NOMO-1 (cell line): ENCODE measurements around the gene PALM3.

Experiments
- DNase-seq, 2 experiments: peaks; one replicate each; lab custom pipeline; 2025; ENCODE audit not compliant: unreplicated experiment in 2 of 2; lab: John Stamatoyannopoulos, UW

The PALM3 gene

GRCh38 chr19:14061751-14062557 is at the start of gene PALM3:
TSS of gene PALM3 (minus strand) at chr19:14062076. CDS start at chr19:14061980, 96 bp downstream.
- no peak for DNase-seq

- no peak for DNase-seq
These were observed 49.6 kb upstream of the PALM3 start for GRCh38 chr19:14111486-14111885.

GRCh38 chr19:14110650-14111049 is 48.8 kb upstream of the PALM3 start:
- no peak for DNase-seq

DNA sequence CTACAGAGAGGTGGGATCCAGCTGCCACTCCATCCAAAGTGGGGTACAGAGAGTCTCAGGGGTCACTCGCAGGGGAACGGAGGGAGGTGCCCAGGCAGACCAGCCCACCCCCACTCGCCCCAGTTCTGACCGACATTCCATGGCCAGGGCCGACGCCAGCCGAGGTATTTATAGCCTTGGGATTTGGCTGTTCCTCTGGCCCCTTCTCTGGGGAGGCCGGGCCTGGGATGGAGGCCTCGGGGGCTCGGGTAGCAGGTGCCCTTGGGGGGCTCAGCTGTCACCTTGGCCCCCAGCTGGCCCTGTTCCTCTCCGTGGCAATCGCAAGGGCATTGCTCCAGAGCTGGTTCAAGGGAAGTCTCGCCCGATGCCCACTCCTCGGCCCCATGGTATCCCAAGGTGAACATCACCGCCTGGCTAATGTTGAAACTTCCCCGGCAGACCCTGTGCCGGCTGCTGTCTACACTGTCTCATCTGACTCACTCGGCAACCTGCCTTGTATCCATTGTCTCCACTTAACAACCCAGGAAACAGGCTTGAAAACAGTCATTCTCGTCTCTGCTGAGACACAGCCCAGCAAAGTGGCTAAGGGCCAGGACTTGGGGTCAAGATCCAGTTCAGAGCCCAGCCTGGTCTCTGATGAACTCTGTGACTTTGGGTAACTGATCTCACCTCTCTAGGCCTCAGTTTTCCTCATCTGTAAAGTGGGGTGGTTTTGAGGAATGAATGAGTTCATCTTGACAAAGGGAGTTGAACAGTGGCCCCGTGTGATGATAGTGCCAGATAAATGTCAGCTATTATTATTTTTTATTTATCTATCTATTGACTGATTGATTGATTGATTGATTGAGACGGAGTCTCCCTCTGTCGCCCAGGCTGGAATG is 45.9 kb upstream of the PALM3 start:
- no peak for DNase-seq

- DNase-seq = no peak
These were observed 45.0 kb upstream of the PALM3 start for GRCh38 chr19:14106840-14107239.

DNA sequence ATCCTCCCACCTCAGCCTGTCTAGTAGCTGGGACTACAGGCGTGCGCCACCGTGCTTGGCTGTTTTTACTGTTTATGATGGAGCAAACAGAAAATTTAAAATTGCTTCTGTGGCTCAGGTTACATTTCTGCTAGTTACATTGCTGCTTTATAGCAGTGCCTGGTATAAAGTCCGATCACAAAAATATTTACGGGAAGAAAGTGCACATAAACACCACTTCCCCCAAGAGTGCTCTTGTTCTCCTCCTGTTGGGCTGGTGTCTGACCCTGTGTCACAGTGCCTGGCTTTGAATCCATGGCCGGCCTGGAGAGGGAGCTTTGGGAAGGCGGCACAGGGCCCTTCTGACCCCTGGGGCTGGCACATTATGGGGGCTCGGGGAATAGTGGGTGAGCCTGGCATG is 43.8 kb upstream of the PALM3 start:
- no peak for DNase-seq

- DNase-seq = no peak
These were observed 41.4 kb upstream of the PALM3 start for GRCh38 chr19:14103310-14103709.

DNA sequence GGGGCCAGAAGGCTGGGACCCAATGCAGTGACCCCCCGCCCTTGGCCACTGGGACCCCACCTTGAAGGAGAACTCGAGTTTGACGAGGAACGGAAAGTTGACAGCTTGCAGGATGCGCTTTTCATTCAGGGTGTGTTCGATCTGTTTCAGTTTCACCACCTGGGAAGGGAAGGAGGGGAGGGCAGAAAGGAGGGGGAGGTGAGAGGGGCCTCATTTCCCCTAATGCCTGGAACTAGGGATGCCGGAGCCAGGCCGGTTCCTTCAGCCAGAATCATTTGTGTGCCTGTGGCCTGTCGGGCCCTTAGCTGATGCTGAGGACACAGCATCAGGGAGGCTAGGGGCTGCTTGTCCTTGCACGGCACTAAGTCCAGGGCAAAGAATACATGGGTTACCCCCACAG is 40.9 kb upstream of the PALM3 start:
- no peak for DNase-seq

- DNase-seq = no peak
These were observed 40.3 kb upstream of the PALM3 start for GRCh38 chr19:14102102-14102696.

DNA sequence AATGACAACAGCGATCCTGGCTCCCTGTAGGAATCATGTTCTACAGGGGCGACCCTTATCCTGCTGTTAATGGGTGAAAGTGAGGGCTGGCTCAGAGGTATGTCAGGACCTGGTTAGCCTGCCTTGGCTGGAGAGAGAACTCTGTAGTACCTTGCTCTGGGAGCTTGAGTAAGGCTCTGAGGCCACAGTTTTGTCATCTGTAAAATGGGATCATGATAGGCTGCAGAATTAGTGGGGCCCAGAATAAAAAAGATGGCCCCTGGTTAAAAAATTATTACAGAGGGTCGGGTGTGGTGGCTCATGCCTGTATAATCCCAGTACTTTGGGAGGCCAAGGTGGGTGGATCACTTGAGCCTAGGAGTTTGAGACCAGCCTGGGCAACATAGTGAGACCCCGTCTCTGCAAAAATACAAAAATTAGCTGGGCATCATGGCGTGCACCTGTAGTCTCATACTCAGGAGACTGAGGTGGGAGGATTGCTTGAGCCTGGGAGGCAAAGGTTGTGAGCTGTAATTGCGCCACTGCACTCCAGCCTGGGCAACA is 39.2 kb upstream of the PALM3 start:
- DNase-seq = no peak

DNA sequence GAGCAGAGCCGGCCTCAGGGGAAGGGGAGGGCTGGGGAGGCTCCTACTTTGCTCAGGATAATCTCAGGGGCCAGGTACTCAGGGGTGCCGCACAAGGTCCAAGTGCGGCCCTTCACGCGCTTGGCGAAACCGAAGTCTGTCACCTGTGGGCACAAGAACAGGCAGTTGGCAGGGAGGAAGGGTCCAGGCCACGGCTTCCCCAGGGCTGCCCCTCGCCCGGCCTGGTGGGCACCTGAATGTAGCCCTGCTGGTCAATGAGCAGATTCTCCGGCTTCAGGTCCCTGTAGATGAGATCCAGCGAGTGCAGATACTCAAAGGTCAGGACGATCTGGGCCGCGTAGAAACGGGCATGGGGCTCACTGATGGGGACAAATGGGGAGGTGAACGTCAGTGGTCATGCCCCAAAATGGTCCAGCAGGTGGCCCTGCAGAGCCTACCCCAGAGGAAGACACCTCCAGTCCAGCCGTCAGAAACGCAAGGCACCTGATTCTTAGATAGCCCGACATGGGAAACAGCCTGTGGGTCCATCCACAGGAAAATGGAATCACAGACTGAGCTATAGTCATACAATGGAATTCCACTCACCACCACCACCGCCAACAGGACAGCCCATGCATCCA is 35.8 kb upstream of the PALM3 start:
- no peak for DNase-seq

DNA sequence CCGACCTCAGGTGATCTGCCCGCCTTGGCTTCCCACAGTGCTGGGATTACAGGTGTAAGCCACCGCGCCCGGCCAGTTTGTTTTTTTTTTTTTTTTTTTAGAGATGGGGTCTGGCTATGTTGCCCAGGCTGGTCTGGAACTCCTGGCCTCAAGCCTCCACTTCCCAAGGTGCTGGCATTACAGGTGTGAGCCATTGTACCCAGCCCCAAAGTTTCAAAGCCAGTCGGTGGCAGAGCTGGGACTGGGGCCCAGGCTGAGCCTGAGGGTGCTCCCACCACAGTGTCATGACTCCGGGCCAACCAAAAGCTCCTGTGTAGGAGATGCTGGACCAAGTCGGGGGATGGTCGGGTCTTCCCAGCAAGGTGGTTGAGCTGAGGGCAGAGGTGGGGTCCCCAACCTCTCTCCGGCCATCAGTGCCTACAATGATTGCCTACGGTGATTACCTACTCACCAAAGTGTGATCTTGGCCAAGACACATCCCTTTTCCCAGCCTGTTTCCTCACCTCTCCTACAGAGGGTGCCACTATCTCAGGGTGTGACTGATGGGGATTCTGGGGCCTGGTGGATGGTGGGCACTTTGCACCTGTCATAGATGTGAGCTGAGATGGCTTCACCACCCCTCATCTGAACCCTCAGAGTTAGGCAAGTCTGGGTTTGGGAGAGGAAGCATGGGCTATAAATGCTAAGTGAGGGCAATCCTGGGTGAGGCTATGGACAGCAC is 34.6 kb upstream of the PALM3 start:
- no peak for DNase-seq

GRCh38 chr19:14094854-14095253 is 33.0 kb upstream of the PALM3 start:
- DNase-seq = no peak

- no peak for DNase-seq
These were observed 31.4 kb upstream of the PALM3 start for GRCh38 chr19:14093117-14093823.

GRCh38 chr19:14091813-14092462 is 30.1 kb upstream of the PALM3 start:
- no peak for DNase-seq

DNA sequence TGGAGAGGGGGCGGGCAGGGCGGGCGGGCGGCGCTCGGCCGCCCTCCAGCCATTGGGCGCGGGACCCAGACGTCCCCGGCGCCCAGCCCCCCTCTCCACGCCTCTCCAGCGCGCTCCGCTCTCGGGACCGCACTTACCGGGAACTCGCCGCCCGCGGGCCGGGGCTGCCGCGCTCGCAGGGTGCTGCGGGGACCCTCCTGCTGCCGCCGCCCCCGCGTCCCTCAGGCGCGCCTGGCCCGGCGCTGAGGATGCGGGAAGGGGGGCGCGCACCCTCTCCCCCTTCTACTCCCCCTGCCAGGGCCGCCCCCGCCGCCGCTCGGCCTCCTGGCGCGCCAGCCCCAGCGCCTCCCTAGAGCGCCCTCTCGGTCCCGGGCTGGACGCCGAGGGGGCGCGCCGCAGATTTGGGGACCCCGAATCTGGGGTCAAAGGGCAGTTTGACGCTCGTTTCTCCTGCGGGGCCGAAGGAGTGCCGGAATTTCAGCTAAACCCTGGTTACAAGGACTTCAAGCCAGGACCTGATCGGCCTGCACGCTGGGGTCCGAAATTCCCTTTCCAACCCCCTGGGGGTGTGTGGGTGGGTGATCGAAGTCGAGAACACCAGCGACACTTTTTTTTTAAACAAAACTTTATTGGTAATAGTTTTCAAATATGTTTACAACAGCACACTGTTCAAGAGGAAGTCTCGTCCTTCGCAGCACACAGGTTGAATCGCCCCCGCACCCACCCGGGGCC is 29.4 kb upstream of the PALM3 start:
- peak; percentile 82 to 83 for DNase-seq

DNA sequence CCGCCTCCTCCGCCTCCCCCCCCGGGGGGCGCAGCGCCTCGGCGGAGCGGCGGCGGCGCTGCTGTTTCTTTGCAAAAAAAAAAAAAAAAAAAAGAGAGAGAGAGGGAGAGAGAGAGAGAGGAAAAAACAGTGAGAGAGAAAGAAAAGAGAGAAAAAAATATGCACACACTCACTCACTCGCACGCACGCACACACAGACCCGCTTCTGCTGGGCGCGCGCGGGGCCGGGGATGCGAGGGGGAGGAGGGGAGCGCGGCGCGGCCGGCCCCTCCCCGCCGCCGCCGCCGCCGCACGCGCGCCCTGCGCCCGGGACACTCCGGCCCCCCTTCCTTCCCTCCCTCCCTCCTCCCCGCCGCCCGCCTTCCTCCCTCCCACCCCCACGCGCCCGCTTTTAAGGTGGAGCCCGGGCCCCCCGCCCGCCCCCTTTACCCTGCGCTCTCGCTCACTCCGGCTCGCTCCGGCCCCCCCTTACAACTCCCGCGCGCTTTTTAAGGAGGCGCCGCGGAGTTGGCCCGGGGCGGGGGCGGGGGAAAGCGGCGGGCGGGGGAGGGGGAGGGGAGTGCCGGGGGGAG is 28.7 kb upstream of the PALM3 start, which contains the start of gene SAMD1:
Gene SAMD1, minus strand, starts transcription at position 243 of the 572 bp plus-strand sequence.
- peak; percentile 82 to 83 for DNase-seq
